WTC11 (cell line): ENCODE measurements around the gene ZNF532. TPM values are rescaled to one million over a fixed set of nuclear protein-coding genes. Genes with fewer than 3 reads are reported as not detected.
A peak's percentile ranks its signal among the peaks of the same experiment; 100 is the strongest.

ENCODE experiments used
- ATAC-seq: fragments of 200-7000 bp; cut with Tn5 transposase; 2 replicates; pipeline ENCODE4 v1.10.0; 2021; ENCODE audit warnings: mild to moderate bottlenecking, moderate library complexity
- CTCF ChIA-PET: fragments of 300-600 bp; sonication (Branson Sonifier 250); formaldehyde crosslinking; loops from one replicate; lab custom pipeline; 2021; ENCODE audit warnings: antibody characterized with exemption; lab: Charles Lee
- POLR2A ChIA-PET: fragments of 350-600 bp; sonication (Branson Sonifier 250); formaldehyde crosslinking; loops from one replicate; lab custom pipeline; 2021; ENCODE audit warnings: antibody characterized with exemption; lab: Charles Lee
- DNase-seq: peaks from one replicate; pipeline ENCODE4 v3.0.0; 2021; ENCODE audit warnings: low spot score
- H3K27ac Mint-ChIP-seq: 2 replicates; pipeline ENCODE4 v1.8.0; 2021; ENCODE audit warnings: mixed read lengths
- H3K27me3 Mint-ChIP-seq: 2 replicates; pipeline ENCODE4 v1.8.0; 2021; ENCODE audit warnings: low read depth, mild to moderate bottlenecking, moderate library complexity, mixed read lengths
- H3K36me3 Mint-ChIP-seq: 2 replicates; pipeline ENCODE4 v1.8.0; 2021; ENCODE audit warnings: mixed read lengths
- H3K4me1 Mint-ChIP-seq: 2 replicates; pipeline ENCODE4 v1.8.0; 2022; ENCODE audit warnings: mixed read lengths
- H3K4me3 Mint-ChIP-seq: 2 replicates; pipeline ENCODE4 v1.8.0; 2021; ENCODE audit warnings: mild to moderate bottlenecking, moderate library complexity, mixed read lengths
- H3K9me3 Mint-ChIP-seq: 2 replicates; pipeline ENCODE4 v1.8.0; 2021; ENCODE audit warnings: mixed read lengths
- ATF2 ChIP-seq: sonication (generic); formaldehyde crosslinking; IDR thresholded peaks from 2 replicates; pipeline ENCODE4 v1.8.1; 2022; ENCODE audit warnings: low read depth, missing genetic modification reagents, borderline replicate concordance
- CDX4 ChIP-seq: fragments of 250-450 bp; sonication (Bioruptor Pico); IDR thresholded peaks from 2 replicates; pipeline ENCODE4 v1.9.0; 2021; ENCODE audit warnings: moderate library complexity, mild to moderate bottlenecking, inconsistent platforms, borderline replicate concordance
- CTCF ChIP-seq: fragments of 200-600 bp; IDR thresholded peaks from 2 replicates; pipeline ENCODE4 v1.8.0; 2022; ENCODE audit warnings: antibody characterized with exemption
- FOXP4 ChIP-seq: sonication (generic); formaldehyde crosslinking; IDR thresholded peaks from 2 replicates; pipeline ENCODE4 v1.8.0; 2022; ENCODE audit warnings: mild to moderate bottlenecking, missing genetic modification reagents
- HMGA2 ChIP-seq: fragments of 250-450 bp; sonication (Bioruptor Pico); IDR thresholded peaks from 2 replicates; pipeline ENCODE4 v1.4.0; 2021; ENCODE audit warnings: mild to moderate bottlenecking, moderate library complexity
- IRF2 ChIP-seq: sonication (generic); formaldehyde crosslinking; IDR thresholded peaks from 2 replicates; pipeline ENCODE4 v1.8.0; 2022; ENCODE audit warnings: low read depth, missing genetic modification reagents, borderline replicate concordance
- KAT7 ChIP-seq: sonication (generic); formaldehyde crosslinking; IDR thresholded peaks from 2 replicates; pipeline ENCODE4 v1.8.1; 2023; ENCODE audit warnings: missing genetic modification reagents, mild to moderate bottlenecking, borderline replicate concordance
- MXD4 ChIP-seq: fragments of 250-450 bp; sonication (Bioruptor Pico); IDR thresholded peaks from 2 replicates; pipeline ENCODE4 v1.8.0; 2021; ENCODE audit warnings: mild to moderate bottlenecking, moderate library complexity, borderline replicate concordance
- OVOL2 ChIP-seq: fragments of 250-450 bp; sonication (Bioruptor Pico); IDR thresholded peaks from 2 replicates; pipeline ENCODE4 v1.9.0; 2021; ENCODE audit warnings: mild to moderate bottlenecking, borderline replicate concordance
- PREB ChIP-seq: sonication (generic); formaldehyde crosslinking; IDR thresholded peaks from 2 replicates; pipeline ENCODE4 v1.8.1; 2022; ENCODE audit warnings: mild to moderate bottlenecking, missing genetic modification reagents, moderate library complexity, borderline replicate concordance
- USF1 ChIP-seq: sonication (generic); formaldehyde crosslinking; IDR thresholded peaks from 2 replicates; pipeline ENCODE4 v1.8.0; 2022; ENCODE audit warnings: mild to moderate bottlenecking, missing genetic modification reagents
- USF2 ChIP-seq: sonication (generic); formaldehyde crosslinking; IDR thresholded peaks from 2 replicates; pipeline ENCODE4 v1.8.1; 2023; ENCODE audit warnings: mild to moderate bottlenecking, missing genetic modification reagents, moderate library complexity
- ZBTB43 ChIP-seq: sonication (generic); formaldehyde crosslinking; IDR thresholded peaks from 2 replicates; pipeline ENCODE4 v1.8.1; 2023; ENCODE audit warnings: mild to moderate bottlenecking, missing genetic modification reagents
- ZNF232 ChIP-seq: sonication (generic); formaldehyde crosslinking; IDR thresholded peaks from 2 replicates; pipeline ENCODE4 v1.8.0; 2022; ENCODE audit warnings: mild to moderate bottlenecking, missing genetic modification reagents
- ZNF396 ChIP-seq: fragments of 250-450 bp; sonication (Bioruptor Pico); IDR thresholded peaks from 2 replicates; pipeline ENCODE4 v1.8.0; 2021; ENCODE audit warnings: mild to moderate bottlenecking, moderate library complexity, borderline replicate concordance
- total RNA-seq: library from RNA; stranded (reverse); gene quantifications from 3 replicates; pipeline ENCODE4 v1.2.3, GENCODE V29; 2021

ZNF532 gene
- total RNA-seq, 1 experiment from 2014 or later: 171 TPM

GRCh38 chr18:59026831-59027410 lies 162.2 kb downstream of the ZNF532 start:
- no peak for DNase-seq
- Mint-ChIP-seq H3K9me3 (peaks cover 8% of the 10 kb centered on the region; the same call in 1 of the 2 replicates), H3K27ac (no peak overlapping the region), H3K36me3 (no peaks in the 10 kb centered on the region), H3K4me3 (no peak overlapping the region), H3K27me3 (no peaks in the 10 kb centered on the region), H3K4me1 (peaks cover 9% of the 10 kb centered on the region)
- ChIA-PET CTCF (no interaction called here), POLR2A (interaction anchor here (0.8 kb wide), 1 partner anchor 41 kb away, joined by 3 read pairs; no protein-coding TSS in a partner anchor)
- ATAC-seq: no peak
- no peak for TF ChIP-seq PREB (CRISPR knock-in tag)
- no peak for TF ChIP-seq FOXP4
- no peak for TF ChIP-seq ATF2
- no peak for TF ChIP-seq KAT7
- TF ChIP-seq ZNF232: no peak

- Mint-ChIP-seq H3K27ac (no peak overlapping the region), H3K4me1 (peaks cover 12% of the 10 kb centered on the region), H3K36me3 (no peaks in the 10 kb centered on the region), H3K4me3 (no peak overlapping the region), H3K9me3 (peaks cover 8% of the 10 kb centered on the region; the same call in 1 of the 2 replicates), H3K27me3 (no peaks in the 10 kb centered on the region)
- ChIA-PET POLR2A (no interaction called here), CTCF (interaction anchor here (1.6 kb wide), 1 partner anchor 261 kb away, joined by 5 read pairs; no protein-coding TSS in a partner anchor)
- no peak for DNase-seq
- peak; percentile 56 for ATAC-seq
- no peak for TF ChIP-seq ZNF396 (CRISPR knock-in tag)
- TF ChIP-seq MXD4 (CRISPR knock-in tag): no peak
- TF ChIP-seq USF1 (CRISPR knock-in tag): no peak
- no peak for TF ChIP-seq IRF2
- TF ChIP-seq OVOL2: no peak
- TF ChIP-seq CDX4 (CRISPR knock-in tag): no peak
- no peak for TF ChIP-seq ATF2
- no peak for TF ChIP-seq HMGA2
- TF ChIP-seq ZBTB43 (CRISPR knock-in tag): no peak
- TF ChIP-seq USF2 (CRISPR knock-in tag): no peak
- TF ChIP-seq FOXP4: no peak
- no peak for TF ChIP-seq CTCF
Measured at GRCh38 chr18:59029663-59030429, 165.2 kb downstream of the ZNF532 start.
